Adrenal gland (tissue), 5 donors: ENCODE results near the gene SPAG6.

Experiments used
- CTCF ChIP-seq, 6 experiments: fragments of 450-650 bp in 4 of 6; fragments of 200-600 bp in 2 of 6; sonication (generic) in 1 of 6; IDR thresholded peaks; 1 replicate in 5 of 6; 2 replicates in 1 of 6; pipeline versions ENCODE4 v1.5.1 to v1.8.0; 2016 to 2021; ENCODE audit warnings: antibody characterized with exemption in 6 of 6, mild to moderate bottlenecking in 2 of 6, moderate library complexity in 1 of 6
- POLR2A ChIP-seq, 2 donors: fragments of 450-650 bp; IDR thresholded peaks; one replicate each; pipeline ENCODE4 v1.6.1; 2017; ENCODE audit warnings: antibody characterized with exemption in 2 of 2, mild to moderate bottlenecking in 2 of 2, moderate library complexity in 1 of 2
- donor health status: DM: no; HTN: no; CAD: no.

- TF ChIP-seq CTCF (IDR thresholded peaks at IDR 0.05) (no peak), POLR2A (IDR thresholded peaks at IDR 0.05) (no peak)
Observed at GRCh38 chr10:22345301-22346095, at the start of gene SPAG6.
